Right lobe of liver (tissue), 4 donors: Measurements from ENCODE around the gene TMEM130.

Source experiments
- CTCF ChIP-seq, 4 donors: fragments of 200-600 bp in 3 of 4; fragments of 450-650 bp in 1 of 4; IDR thresholded peaks; one replicate each; pipeline versions ENCODE4 v1.5.1 to v1.8.0; 2016 to 2022; ENCODE audit warnings: antibody characterized with exemption in 4 of 4, mild to moderate bottlenecking in 2 of 4
- POLR2A ChIP-seq: fragments of 450-650 bp; IDR thresholded peaks from one replicate; pipeline ENCODE4 v1.6.1; 2017; ENCODE audit warnings: antibody characterized with exemption, mild to moderate bottlenecking
- donor health status: DM: no; HTN: no; CAD: no.
- donor health status: DM: no; HTN: no; CAD: no.
- donor health status: DM: no; HTN: yes; CAD: no.

GRCh38 chr7:98805956-98806838 is 63.6 kb downstream of the TMEM130 start:
- TF ChIP-seq CTCF (IDR thresholded peaks at IDR 0.05) (no peak), POLR2A (no peak)
